Endothelial cell of umbilical vein (primary cell): Measurements from ENCODE around the gene RIPK4. TPM values are rescaled to one million over a fixed set of nuclear protein-coding genes. Genes with fewer than 3 reads are reported as not detected.

Experiments
- BruUV-seq: library from RNA; stranded (reverse); fragments of 400-500 nt; replicated peaks from 2 replicates; lab custom pipeline; 2021; lab: Mats Ljungman, UMichigan
- CTCF ChIA-PET: fragments of 300-600, 350-600 bp; sonication (Branson Sonifier 250); formaldehyde crosslinking; loops from one replicate; lab custom pipeline; 2021; ENCODE audit warnings: antibody characterized with exemption, inconsistent platforms; lab: Charles Lee
- POLR2A ChIA-PET: fragments of 300-600, 350-600 bp; sonication (Branson Sonifier 250); formaldehyde crosslinking; loops from one replicate; lab custom pipeline; 2021; ENCODE audit warnings: antibody characterized with exemption, inconsistent platforms; lab: Charles Lee
- DNase-seq: peaks from one replicate; pipeline ENCODE4 v3.0.0-alpha.2; 2011; ENCODE audit warnings: low read depth, low spot score
- FAIRE-seq: peaks from 2 replicates; lab custom pipeline; 2011; peaks lifted over from hg19 to GRCh38; lab: Jason Lieb, UNC
- H2AFZ ChIP-seq: 2 replicates; pipeline ENCODE4 v1.6.0; 2012; ENCODE audit warnings: low read depth, low read length, control low read depth, inconsistent platforms
- H3K27ac ChIP-seq: 2 replicates; pipeline ENCODE4 v1.5.1; 2011; ENCODE audit warnings: low read depth, mild to moderate bottlenecking, control low read depth, low read length, moderate library complexity; ENCODE audit not compliant: insufficient read depth
- H3K27me3 ChIP-seq, 2 experiments: 2 replicates each; pipeline versions ENCODE4 v1.6.0 to v1.6.1; 2011; ENCODE audit warnings: low read length in 2 of 2, mixed read lengths in 1 of 2; ENCODE audit not compliant: control insufficient read depth in 2 of 2, insufficient read depth in 2 of 2
- H3K36me3 ChIP-seq, 2 experiments: 2 replicates in 1 of 2; 3 replicates in 1 of 2; pipeline ENCODE4 v1.5.1; 2011; ENCODE audit warnings: low read length in 2 of 2, mild to moderate bottlenecking in 1 of 2, moderate library complexity in 1 of 2; ENCODE audit not compliant: control insufficient read depth in 2 of 2, insufficient read depth in 2 of 2; ENCODE audit errors: extremely low read depth in 1 of 2
- H3K4me1 ChIP-seq: 3 replicates; pipeline ENCODE4 v1.5.1; 2011; ENCODE audit warnings: mild to moderate bottlenecking, low read length; ENCODE audit not compliant: control insufficient read depth, insufficient read depth; ENCODE audit errors: extremely low read depth
- H3K4me2 ChIP-seq: 2 replicates; pipeline ENCODE4 v1.6.1; 2011; ENCODE audit warnings: low read length, control low read depth, mixed read lengths; ENCODE audit not compliant: insufficient read depth
- H3K4me3 ChIP-seq, 3 experiments: fragments of 200-600 bp in 1 of 3; sonication (generic), shearing (Covaris generic) in 1 of 3; replicated peaks in 1 of 3; 2 replicates each; pipeline ENCODE4 v1.5.1; 2011 to 2016; ENCODE audit warnings: control low read depth in 3 of 3, low read length in 3 of 3, mild to moderate bottlenecking in 2 of 3, inconsistent platforms in 1 of 3, low read depth in 1 of 3, moderate library complexity in 1 of 3; ENCODE audit not compliant: insufficient read depth in 1 of 3
- H3K79me2 ChIP-seq: 2 replicates; pipeline ENCODE4 v1.6.0; 2012; ENCODE audit warnings: low read length, inconsistent platforms; ENCODE audit not compliant: control insufficient read depth, insufficient read depth
- H3K9ac ChIP-seq: replicated peaks from 2 replicates; pipeline ENCODE3; 2011; ENCODE audit warnings: low read length, control low read depth; ENCODE audit not compliant: insufficient read depth; ENCODE audit errors: extremely low read depth
- H3K9me1 ChIP-seq: replicated peaks from 3 replicates; pipeline ENCODE4 v1.6.0; 2011; ENCODE audit warnings: mild to moderate bottlenecking, low read length; ENCODE audit not compliant: control insufficient read depth, insufficient read depth; ENCODE audit errors: extremely low read depth
- H3K9me3 ChIP-seq: replicated peaks from 2 replicates; pipeline ENCODE4 v1.5.1; 2012; ENCODE audit warnings: low read length, inconsistent platforms; ENCODE audit not compliant: control insufficient read depth, insufficient read depth
- H4K20me1 ChIP-seq: replicated peaks from 2 replicates; pipeline ENCODE3; 2011; ENCODE audit warnings: mild to moderate bottlenecking, low read length; ENCODE audit not compliant: control insufficient read depth, insufficient read depth; ENCODE audit errors: extremely low read depth
- CTCF ChIP-seq, 2 donors: IDR thresholded peaks; 1 replicate in 1 of 2; 2 replicates in 1 of 2; pipeline ENCODE4 v1.5.1; 2011; ENCODE audit warnings: low read length in 2 of 2, mild to moderate bottlenecking in 2 of 2, moderate library complexity in 2 of 2, control low read depth in 1 of 2, inconsistent platforms in 1 of 2, low read depth in 1 of 2; ENCODE audit not compliant: insufficient read depth in 1 of 2; ENCODE audit errors: extremely low read depth in 1 of 2
- EZH2 ChIP-seq: IDR thresholded peaks from 2 replicates; pipeline ENCODE4 v1.6.1; 2012; ENCODE audit warnings: borderline replicate concordance, low read depth, mild to moderate bottlenecking, moderate library complexity, low read length, inconsistent platforms; ENCODE audit not compliant: severe bottlenecking
- FOS ChIP-seq: IDR thresholded peaks from 2 replicates; pipeline ENCODE4 v1.6.1; 2011; ENCODE audit warnings: mild to moderate bottlenecking, low read length, moderate library complexity, borderline replicate concordance; ENCODE audit not compliant: insufficient read depth
- GATA2 ChIP-seq: IDR thresholded peaks from 2 replicates; pipeline ENCODE4 v1.7.0; 2011; ENCODE audit warnings: low read depth, mild to moderate bottlenecking, moderate library complexity, mixed read lengths, low read length; ENCODE audit not compliant: insufficient read length, insufficient read depth
- JUN ChIP-seq: IDR thresholded peaks from 2 replicates; pipeline ENCODE4 v1.6.1; 2011; ENCODE audit warnings: borderline replicate concordance, low read depth; ENCODE audit not compliant: insufficient read length, insufficient read depth
- MAX ChIP-seq: IDR thresholded peaks from 2 replicates; pipeline ENCODE4 v1.6.1; 2011; ENCODE audit not compliant: insufficient read depth, insufficient read length
- MYC ChIP-seq: IDR thresholded peaks from one replicate; pipeline ENCODE4 v1.6.1; 2011; ENCODE audit warnings: mild to moderate bottlenecking, low read depth, low read length
- POLR2A ChIP-seq: IDR thresholded peaks from 2 replicates; pipeline ENCODE4 v1.6.1; 2012; ENCODE audit warnings: low read depth, mild to moderate bottlenecking, control low read depth, low read length
- POLR2AphosphoS5 ChIP-seq: IDR thresholded peaks from 2 replicates; pipeline ENCODE4 v1.6.1; 2012; ENCODE audit warnings: low read depth, mild to moderate bottlenecking, control low read depth, low read length, moderate library complexity; ENCODE audit not compliant: insufficient read depth
- dilution Hi-C: fragments of 300-500 bp; cut with MboI; formaldehyde crosslinking; loops from one replicate; pipeline ENCODE4 v1.15.0; 2019; ENCODE audit warnings: low sequenced_read_pairs; ENCODE audit not compliant: extremely low pct_ligation_motif_present
- intact Hi-C: fragments of 100-400 bp; cut with micrococcal nuclease; formaldehyde crosslinking; loops from one replicate; pipeline ENCODE4 v1.10.0; 2022
- microRNA-seq: library from miRNA; unstranded; fragments of <30 nt; microRNA quantifications from one replicate; pipeline ENCODE4 v1.2.0, GENCODE V29; 2021; ENCODE audit warnings: borderline number of aligned reads, borderline replicate concordance
- polyA plus RNA-seq, 4 experiments: library from polyadenylated mRNA; depleted of rRNA in 3 of 4; stranded (reverse) in 3 of 4; unstranded in 1 of 4; fragments of >200 nt; gene quantifications; 2 replicates each; pipeline versions ENCODE4 v1.2.1 to v1.2.3, GENCODE V29; 2011 to 2012; ENCODE audit warnings: missing spikeins in 1 of 4
- small RNA-seq: library from RNA; depleted of rRNA; stranded (forward); fragments of <200 nt; gene quantifications from one replicate; pipeline ENCODE3, GENCODE V24; 2012; ENCODE audit warnings: low replicate concordance, low read depth; ENCODE audit not compliant: insufficient read depth, insufficient read length
- total RNA-seq: library from RNA; stranded (reverse); gene quantifications from 2 replicates; pipeline ENCODE4 v1.2.3, GENCODE V29; 2021

Gene RIPK4
- total and polyA plus RNA-seq, 2 donors (not counting 3 experiments of a cell fraction or from before 2014, with no cell fraction given): not detected

DNA sequence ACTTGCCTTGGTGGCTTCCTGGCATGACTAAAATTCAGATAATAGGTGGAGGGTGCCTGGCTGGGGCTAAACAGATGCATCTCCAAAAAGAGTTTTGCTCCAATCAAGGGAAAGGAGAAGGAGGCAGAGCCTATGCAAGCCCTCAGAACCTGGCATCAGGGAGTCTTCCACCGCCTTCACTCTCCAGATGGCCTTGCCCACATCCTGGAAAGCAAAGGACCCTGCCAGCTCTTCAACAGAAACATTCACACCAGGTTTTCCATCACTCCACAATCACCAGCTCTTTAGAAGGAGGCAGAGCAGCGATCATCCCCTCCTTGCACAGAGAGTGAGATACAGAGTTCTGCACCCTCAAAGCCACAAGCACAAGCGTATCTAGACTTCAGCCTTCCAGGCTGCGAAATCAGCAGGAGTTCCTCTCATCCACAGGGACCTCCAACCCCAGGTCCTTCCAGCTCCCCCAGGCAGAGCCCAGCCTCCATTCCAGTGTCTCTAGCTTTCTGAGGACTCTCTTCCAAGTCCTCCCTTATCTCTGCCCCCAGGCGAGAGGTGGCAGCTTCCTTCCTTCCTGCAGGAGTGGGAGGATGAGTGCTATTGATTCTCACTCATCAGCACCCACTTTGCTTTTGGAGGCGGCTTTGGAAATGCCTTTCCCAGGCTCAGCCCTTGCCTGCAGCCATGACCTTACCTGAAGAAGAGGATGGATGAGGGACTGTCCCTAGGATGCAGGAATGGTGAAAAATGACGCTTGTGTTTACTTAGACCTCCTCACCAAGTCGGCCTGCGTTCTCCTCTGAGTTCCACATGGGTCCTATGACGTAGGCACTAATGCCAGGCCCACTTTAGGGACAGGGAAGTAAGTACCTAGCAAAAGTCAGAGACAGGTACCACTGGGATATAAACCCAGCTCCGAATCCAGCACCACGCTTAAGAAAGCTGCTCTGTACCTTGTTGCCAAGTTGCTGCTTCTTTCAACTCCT lies 75.4 kb downstream of the RIPK4 start:
- no TSS peak for BruUV-seq
- CTCF ChIA-PET: no interaction called here
- H3K4me1 ChIP-seq: no peaks in the 10 kb centered on the region
- H3K9me1 ChIP-seq: no peaks in the 10 kb centered on the region
- no peak overlapping the region for H3K27ac ChIP-seq
- H3K36me3 ChIP-seq: no peaks in the 10 kb centered on the region
- H2AFZ ChIP-seq: no peak overlapping the region
- H3K9ac ChIP-seq: no peak overlapping the region
- dilution Hi-C loops (no loop called here), intact Hi-C loops (no loop called here)
- H3K27me3 ChIP-seq: no peaks in the 10 kb centered on the region
- no peaks in the 10 kb centered on the region for H3K79me2 ChIP-seq
- H3K4me2 ChIP-seq: no peak overlapping the region
- FAIRE-seq (no peak), DNase-seq (no peak)
- no peaks in the 10 kb centered on the region for H4K20me1 ChIP-seq
- TF ChIP-seq GATA2 (no peak), FOS (no peak), CTCF (IDR thresholded peaks at IDR 0.05; ENCODE audit: extremely low read depth in 1 of 2, insufficient read depth in 1 of 2, low read depth in 1 of 2, low read length in 2 of 2) (no peak), EZH2 (no peak), MAX (no peak), POLR2AphosphoS5 (no peak), POLR2A (no peak), JUN (no peak), MYC (no peak)
- H3K4me3 ChIP-seq: no peak overlapping the region
- POLR2A ChIA-PET: no interaction called here
- H3K9me3 ChIP-seq: no peaks in the 10 kb centered on the region

Small RNA genes lying within 50 kb of the gene (microRNA-seq; reads per million reads assigned to microRNA genes)
- gene MIR6814: not detected

Small RNA genes lying within 50 kb of the gene (small RNA-seq; reads per million reads assigned to genes)
- not detected for gene MIR6814

Other genes starting within 250 kb of the RIPK4 start
- gene PRDM15, start 112.3 kb upstream of the RIPK4 start, total RNA-seq: 10.0 and 12.9 TPM in 2 replicates
- 11.8 TPM in 2 replicates for gene PRDM15, start 112.3 kb upstream of the RIPK4 start, polyA plus RNA-seq
- 33.6 and 41.2 TPM in 2 replicates for gene C2CD2, start 187.0 kb upstream of the RIPK4 start, total RNA-seq
- gene C2CD2, start 187.0 kb upstream of the RIPK4 start, polyA plus RNA-seq: 28.3 and 32.6 TPM in 2 replicates
- gene ZBTB21, start 243.3 kb upstream of the RIPK4 start, total RNA-seq: 10.8 and 12.4 TPM in 2 replicates
- 2.8 and 3.9 TPM in 2 replicates for gene ZBTB21, start 243.3 kb upstream of the RIPK4 start, polyA plus RNA-seq